Epidermal melanocyte (primary cell): ENCODE data around the gene ATP4B.

ENCODE experiments used
- DNase-seq: peaks from one replicate; pipeline ENCODE4 v3.0.0; 2011; ENCODE audit warnings: low spot score; ENCODE audit not compliant: insufficient read length

ATP4B gene

GRCh38 chr13:113642563-113642962, 15.4 kb downstream of the ATP4B start:
- DNase-seq: no peak

- no peak for DNase-seq
Measured at GRCh38 chr13:113641426-113641825, 16.6 kb downstream of the ATP4B start.

- DNase-seq: no peak
Measured at GRCh38 chr13:113639616-113640262, 18.3 kb downstream of the ATP4B start.

- DNase-seq: no peak
Measured at GRCh38 chr13:113638806-113639205, 19.2 kb downstream of the ATP4B start.

GRCh38 chr13:113638173-113638746, 19.7 kb downstream of the ATP4B start:
- DNase-seq: no peak

GRCh38 chr13:113637262-113638160, 20.5 kb downstream of the ATP4B start:
- no peak for DNase-seq

- no peak for DNase-seq
Measured at GRCh38 chr13:113636266-113636963, 21.6 kb downstream of the ATP4B start.

- no peak for DNase-seq
Measured at GRCh38 chr13:113635709-113636108, 22.3 kb downstream of the ATP4B start.

- DNase-seq: no peak
Measured at GRCh38 chr13:113635048-113635420, 23.0 kb downstream of the ATP4B start.

GRCh38 chr13:113634279-113635047, 23.5 kb downstream of the ATP4B start:
- DNase-seq: no peak

GRCh38 chr13:113633485-113633873, 24.5 kb downstream of the ATP4B start:
- no peak for DNase-seq

- DNase-seq: no peak
Measured at GRCh38 chr13:113632706-113633484, 25.1 kb downstream of the ATP4B start.

- DNase-seq: no peak
Measured at GRCh38 chr13:113631341-113632095, 26.5 kb downstream of the ATP4B start.

GRCh38 chr13:113630804-113631203, 27.2 kb downstream of the ATP4B start:
- DNase-seq: no peak

- no peak for DNase-seq
Measured at GRCh38 chr13:113630296-113630695, 27.7 kb downstream of the ATP4B start.

GRCh38 chr13:113629866-113630265, 28.1 kb downstream of the ATP4B start:
- DNase-seq: no peak

- DNase-seq: no peak
Measured at GRCh38 chr13:113628291-113629270, 29.4 kb downstream of the ATP4B start.

GRCh38 chr13:113627136-113627535, 30.9 kb downstream of the ATP4B start:
- DNase-seq: no peak
